Testis (tissue), 2 donors: ENCODE results near the gene PDGFD.

Experiments
- CTCF ChIP-seq, 3 experiments: fragments of 450-650 bp in 2 of 3; fragments of 200-600 bp in 1 of 3; sonication (generic) in 1 of 3; IDR thresholded peaks; one replicate each; pipeline ENCODE4 v1.5.1; 2016 to 2019; ENCODE audit warnings: antibody characterized with exemption in 3 of 3, mild to moderate bottlenecking in 2 of 3, moderate library complexity in 1 of 3
- POLR2A ChIP-seq: fragments of 450-650 bp; IDR thresholded peaks from one replicate; pipeline ENCODE4 v1.6.1; 2017; ENCODE audit warnings: antibody characterized with exemption, mild to moderate bottlenecking, moderate library complexity

DNA sequence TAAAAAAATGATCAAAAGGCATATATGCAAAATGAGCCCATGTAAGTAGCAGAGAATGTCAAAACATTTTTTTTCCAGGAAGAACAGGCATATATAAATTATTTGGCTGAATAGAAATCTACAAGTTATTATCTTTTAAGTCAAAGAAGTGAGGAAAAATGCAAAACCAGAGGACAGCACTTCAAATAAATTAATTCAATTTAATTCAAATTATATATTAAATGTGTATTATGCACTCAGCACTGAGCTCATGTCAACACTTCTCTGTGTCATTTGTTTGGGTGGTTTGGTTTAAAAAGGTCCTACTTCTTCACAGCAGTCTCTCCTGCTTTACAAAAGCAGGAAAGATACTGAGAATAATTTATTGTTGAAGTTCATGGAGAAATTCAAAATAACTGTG lies 41.9 kb upstream of the PDGFD start:
- TF ChIP-seq CTCF (IDR thresholded peaks at IDR 0.05) (no peak), POLR2A (no peak)
